Trophoblast cell (in vitro differentiated cells and primary cell): ENCODE data around the gene GPR50.

Experiments
- DNase-seq, 2 donors: peaks; one replicate each; pipeline ENCODE4 v3.0.0-alpha.2; 2016
- H2AFZ ChIP-seq: 2 replicates; pipeline ENCODE4 v1.6.1; 2013; ENCODE audit warnings: low read length, moderate library complexity, mild to moderate bottlenecking; ENCODE audit not compliant: insufficient read depth, poor library complexity
- H2AK5ac ChIP-seq: 2 replicates; pipeline ENCODE4 v1.6.1; 2013; ENCODE audit warnings: mild to moderate bottlenecking, low read length
- H2BK120ac ChIP-seq: 2 replicates; pipeline ENCODE4 v1.6.1; 2013; ENCODE audit warnings: low read length, mild to moderate bottlenecking, moderate library complexity; ENCODE audit not compliant: insufficient read depth, poor library complexity
- H2BK12ac ChIP-seq: 2 replicates; pipeline ENCODE4 v1.6.1; 2013; ENCODE audit warnings: mild to moderate bottlenecking, low read length, moderate library complexity
- H2BK5ac ChIP-seq: 2 replicates; pipeline ENCODE4 v1.6.1; 2013; ENCODE audit warnings: low read length, low read depth, moderate library complexity, mild to moderate bottlenecking; ENCODE audit not compliant: poor library complexity
- H3K14ac ChIP-seq: 2 replicates; pipeline ENCODE4 v1.6.1; 2013; ENCODE audit warnings: mild to moderate bottlenecking, low read length
- H3K18ac ChIP-seq: 2 replicates; pipeline ENCODE4 v1.6.1; 2013; ENCODE audit warnings: mild to moderate bottlenecking, low read length
- H3K23ac ChIP-seq: 2 replicates; pipeline ENCODE4 v1.6.1; 2013; ENCODE audit warnings: low read length
- H3K27ac ChIP-seq: 2 replicates; pipeline ENCODE4 v1.5.1; 2013; ENCODE audit warnings: low read depth, mild to moderate bottlenecking, inconsistent platforms, low read length, moderate library complexity
- H3K27me3 ChIP-seq: 2 replicates; pipeline ENCODE4 v1.6.1; 2013; ENCODE audit warnings: inconsistent platforms, mild to moderate bottlenecking, low read length, moderate library complexity; ENCODE audit not compliant: insufficient read depth
- H3K36me3 ChIP-seq, 2 experiments: 1 replicate in 1 of 2; 2 replicates in 1 of 2; pipeline ENCODE4 v1.6.1; 2013; ENCODE audit warnings: low read length in 2 of 2, mild to moderate bottlenecking in 2 of 2, moderate library complexity in 1 of 2; ENCODE audit not compliant: insufficient read depth in 2 of 2, control insufficient read depth in 1 of 2
- H3K4ac ChIP-seq: 2 replicates; pipeline ENCODE4 v1.6.1; 2013; ENCODE audit warnings: low read depth, mild to moderate bottlenecking, low read length, moderate library complexity
- H3K4me1 ChIP-seq, 2 experiments: 1 replicate in 1 of 2; 2 replicates in 1 of 2; pipeline ENCODE4 v1.6.1; 2013; ENCODE audit warnings: low read length in 2 of 2, mild to moderate bottlenecking in 2 of 2, moderate library complexity in 1 of 2; ENCODE audit not compliant: insufficient read depth in 2 of 2, control insufficient read depth in 1 of 2
- H3K4me2 ChIP-seq: 2 replicates; pipeline ENCODE4 v1.6.1; 2013; ENCODE audit warnings: inconsistent platforms, mild to moderate bottlenecking, low read length, moderate library complexity
- H3K4me3 ChIP-seq: 2 replicates; pipeline ENCODE4 v1.5.1; 2013; ENCODE audit warnings: mild to moderate bottlenecking, low read depth, low read length, inconsistent platforms
- H3K79me1 ChIP-seq: one replicate; pipeline ENCODE4 v1.6.1; 2013; ENCODE audit warnings: low read length
- H3K79me2 ChIP-seq: 2 replicates; pipeline ENCODE4 v1.6.1; 2013; ENCODE audit warnings: low read length, mild to moderate bottlenecking; ENCODE audit not compliant: control insufficient read depth, insufficient read depth, poor library complexity
- H3K9ac ChIP-seq: 2 replicates; pipeline ENCODE4 v1.6.1; 2013; ENCODE audit warnings: mild to moderate bottlenecking, low read length
- H3K9me3 ChIP-seq: 2 replicates; pipeline ENCODE4 v1.6.1; 2013; ENCODE audit warnings: low read depth, mild to moderate bottlenecking, control low read depth, inconsistent platforms, low read length; ENCODE audit not compliant: insufficient read depth
- H4K12ac ChIP-seq: 2 replicates; pipeline ENCODE4 v1.6.1; 2013; ENCODE audit warnings: low read depth, mild to moderate bottlenecking, low read length, moderate library complexity
- H4K8ac ChIP-seq: 2 replicates; pipeline ENCODE4 v1.6.1; 2013; ENCODE audit warnings: low read depth, mild to moderate bottlenecking, low read length, moderate library complexity
- H4K91ac ChIP-seq: one replicate; pipeline ENCODE4 v1.6.1; 2013; ENCODE audit warnings: low read depth, mild to moderate bottlenecking, low read length, moderate library complexity
- WGBS: extraction: QIAGEN DNeasy Blood & Tissue Kit; methylation state at CpG from one replicate; pipeline ENCODE4 v1.1.7; 2013; ENCODE audit warnings: missing lambda C conversion rate; ENCODE audit not compliant: insufficient read length, insufficient coverage; ENCODE audit errors: extremely low coverage; 5-methylcytosine and 5-hydroxymethylcytosine counted together

GPR50 gene

DNA sequence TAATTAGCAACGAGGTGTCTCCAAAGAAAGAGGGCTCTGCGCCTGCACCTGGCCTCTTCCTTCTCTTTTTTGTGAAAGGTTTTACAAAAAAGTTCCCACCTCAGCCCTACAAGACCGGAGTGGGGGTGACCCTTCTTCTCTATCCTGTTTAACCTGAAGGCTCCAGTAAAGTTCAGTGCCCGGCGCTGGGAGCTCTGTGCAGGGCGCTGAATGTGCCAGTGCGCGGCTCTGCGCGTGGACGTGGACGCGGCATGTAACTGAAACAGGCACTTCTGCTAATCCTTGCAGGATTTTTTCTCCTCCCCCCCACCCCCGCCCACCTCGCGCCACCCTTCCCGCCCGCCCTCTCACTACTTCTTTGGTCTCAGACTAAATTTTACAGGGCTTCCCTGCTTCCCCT, 2.4 kb downstream of the GPR50 start:
- H3K4ac ChIP-seq, result no peak overlapping the region
- peaks cover 0 to 5% of the 10 kb centered on the region in 2 experiments for H3K4me1 ChIP-seq

DNA sequence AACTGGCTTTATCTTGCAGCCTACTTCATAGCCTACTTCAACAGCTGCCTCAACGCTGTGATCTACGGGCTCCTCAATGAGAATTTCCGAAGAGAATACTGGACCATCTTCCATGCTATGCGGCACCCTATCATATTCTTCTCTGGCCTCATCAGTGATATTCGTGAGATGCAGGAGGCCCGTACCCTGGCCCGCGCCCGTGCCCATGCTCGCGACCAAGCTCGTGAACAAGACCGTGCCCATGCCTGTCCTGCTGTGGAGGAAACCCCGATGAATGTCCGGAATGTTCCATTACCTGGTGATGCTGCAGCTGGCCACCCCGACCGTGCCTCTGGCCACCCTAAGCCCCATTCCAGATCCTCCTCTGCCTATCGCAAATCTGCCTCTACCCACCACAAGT, 4.0 kb downstream of the GPR50 start:
- Histone ChIP-seq H2AFZ (no peak overlapping the region), H4K12ac (no peak overlapping the region), H3K4me2 (no peak overlapping the region), H3K4me3 (no peak overlapping the region), H3K14ac (no peak overlapping the region), H2BK120ac (no peak overlapping the region), H2BK5ac (no peak overlapping the region), H3K27me3 (peaks cover 24% of the 10 kb centered on the region), H3K23ac (no peak overlapping the region), H3K36me3 (no peaks in the 10 kb centered on the region), H3K18ac (no peak overlapping the region), H3K79me1 (no peaks in the 10 kb centered on the region), H3K9ac (no peak overlapping the region), H4K91ac (no peak overlapping the region), H2BK12ac (no peak overlapping the region), H3K79me2 (no peaks in the 10 kb centered on the region), H3K9me3 (peaks cover 9% of the 10 kb centered on the region), H3K4ac (no peak overlapping the region), H4K8ac (no peak overlapping the region), H2AK5ac (no peak overlapping the region), H3K27ac (no peak overlapping the region), H3K4me1 (peaks cover 0 to 2% of the 10 kb centered on the region in 2 experiments)
- no CpG with 5 or more reads among the region's 18 CpGs for WGBS
- no peak for DNase-seq

More for the DNA sequence above, 2.4 kb downstream of the GPR50 start:
- Histone ChIP-seq H2BK120ac (no peak overlapping the region), H3K4me2 (no peak overlapping the region), H3K23ac (no peak overlapping the region), H3K9me3 (peaks cover 9% of the 10 kb centered on the region), H3K27ac (no peak overlapping the region), H4K91ac (no peak overlapping the region), H3K27me3 (peaks cover 29% of the 10 kb centered on the region), H2AK5ac (no peak overlapping the region), H3K36me3 (no peaks in the 10 kb centered on the region), H3K18ac (no peak overlapping the region), H2BK12ac (no peak overlapping the region), H3K79me2 (no peaks in the 10 kb centered on the region), H4K8ac (no peak overlapping the region), H2AFZ (no peak overlapping the region), H3K14ac (no peak overlapping the region), H4K12ac (no peak overlapping the region), H3K4me3 (no peak overlapping the region), H3K9ac (no peak overlapping the region), H3K79me1 (no peaks in the 10 kb centered on the region), H2BK5ac (no peak overlapping the region)
- no CpG with 5 or more reads among the region's 18 CpGs for WGBS
- DNase-seq, result no peak

DNA sequence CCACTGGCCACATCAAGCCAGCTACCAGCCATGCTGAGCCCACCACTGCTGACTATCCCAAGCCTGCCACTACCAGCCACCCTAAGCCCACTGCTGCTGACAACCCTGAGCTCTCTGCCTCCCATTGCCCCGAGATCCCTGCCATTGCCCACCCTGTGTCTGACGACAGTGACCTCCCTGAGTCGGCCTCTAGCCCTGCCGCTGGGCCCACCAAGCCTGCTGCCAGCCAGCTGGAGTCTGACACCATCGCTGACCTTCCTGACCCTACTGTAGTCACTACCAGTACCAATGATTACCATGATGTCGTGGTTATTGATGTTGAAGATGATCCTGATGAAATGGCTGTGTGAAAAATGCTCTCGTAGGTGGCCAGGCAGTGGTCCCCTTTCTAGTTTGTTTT, 4.7 kb downstream of the GPR50 start:
- no peak for DNase-seq
- Histone ChIP-seq H2AK5ac (no peak overlapping the region), H3K79me1 (no peaks in the 10 kb centered on the region), H3K4me2 (no peak overlapping the region), H3K27ac (no peak overlapping the region), H3K9me3 (peaks cover 7% of the 10 kb centered on the region), H4K8ac (no peak overlapping the region), H2BK12ac (no peak overlapping the region), H3K4me3 (no peak overlapping the region), H3K23ac (no peak overlapping the region), H4K12ac (no peak overlapping the region), H3K79me2 (no peaks in the 10 kb centered on the region), H3K18ac (no peak overlapping the region), H3K14ac (no peak overlapping the region), H4K91ac (no peak overlapping the region), H3K9ac (no peak overlapping the region), H3K27me3 (peaks cover 18% of the 10 kb centered on the region), H2BK5ac (no peak overlapping the region), H2BK120ac (no peak overlapping the region), H2AFZ (no peak overlapping the region), H3K4me1 (peaks cover 0 to 2% of the 10 kb centered on the region in 2 experiments), H3K4ac (no peak overlapping the region), H3K36me3 (no peaks in the 10 kb centered on the region)
- no CpG with 5 or more reads among the region's 7 CpGs for WGBS

DNA sequence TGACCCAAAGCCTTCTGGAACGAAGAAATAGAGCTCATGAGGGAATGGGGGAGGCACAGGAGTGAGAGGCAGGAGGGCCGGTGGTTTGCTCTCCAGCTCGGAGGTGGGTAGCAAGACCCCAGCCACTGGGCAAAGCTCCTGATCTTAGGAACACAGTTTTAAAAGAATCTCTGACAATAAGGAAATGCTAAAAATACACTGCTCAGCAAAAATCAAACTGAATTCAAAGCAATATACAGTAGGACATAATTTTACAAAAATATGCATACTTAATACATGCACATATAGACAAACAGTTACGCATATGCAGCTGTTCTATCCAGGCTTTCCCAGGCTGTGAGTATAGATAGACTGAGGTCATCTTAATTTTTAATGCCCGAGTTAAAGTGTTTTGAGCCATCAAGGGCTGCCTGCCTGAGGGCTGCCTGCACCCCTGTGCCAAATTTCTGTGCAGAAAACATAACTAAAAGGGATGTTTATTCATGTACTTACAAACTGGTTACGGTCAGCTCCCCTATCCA, 6.9 kb downstream of the GPR50 start:
- H3K4ac ChIP-seq, result no peak overlapping the region
- no peaks in the 10 kb centered on the region for H3K79me1 ChIP-seq
- H3K9ac ChIP-seq, result no peak overlapping the region
- no peak overlapping the region for H4K8ac ChIP-seq
- DNase-seq, result no peak
- no CpG with 5 or more reads among the region's 6 CpGs for WGBS
- H2BK120ac ChIP-seq, result no peak overlapping the region
- H3K14ac ChIP-seq, result no peak overlapping the region
- no peaks in the 10 kb centered on the region for H3K79me2 ChIP-seq
- H3K4me1 ChIP-seq, result no peaks in the 10 kb centered on the region
- H2BK5ac ChIP-seq, result no peak overlapping the region
- no peak overlapping the region for H2AK5ac ChIP-seq
- no peak overlapping the region for H4K91ac ChIP-seq
- H4K12ac ChIP-seq, result no peak overlapping the region
- H3K9me3 ChIP-seq, result no peaks in the 10 kb centered on the region
- no peak overlapping the region for H3K23ac ChIP-seq
- no peak overlapping the region for H2BK12ac ChIP-seq
- H2AFZ ChIP-seq, result no peak overlapping the region
- H3K36me3 ChIP-seq, result no peaks in the 10 kb centered on the region
- H3K27ac ChIP-seq, result no peak overlapping the region
- H3K27me3 ChIP-seq, result no peaks in the 10 kb centered on the region
- no peak overlapping the region for H3K18ac ChIP-seq
- H3K4me2 ChIP-seq, result no peak overlapping the region
- no peak overlapping the region for H3K4me3 ChIP-seq
